Raji (cell line): ENCODE results near the gene IL2.

Experiments used
- POLR2A ChIP-seq: IDR thresholded peaks from 2 replicates; pipeline ENCODE4 v1.6.1; 2011; ENCODE audit warnings: low read depth, low read length, control low read depth; ENCODE audit not compliant: insufficient read depth

Gene IL2

GRCh38 chr4:122456231-122457116 is at the start of gene IL2:
Gene IL2, minus strand, starts transcription at chr4:122456725. Its CDS starts 285 bp downstream, at chr4:122456440.
- TF ChIP-seq POLR2A, result no peak

GRCh38 chr4:122503214-122503613 is 46.7 kb upstream of the IL2 start:
- no peak for TF ChIP-seq POLR2A

- TF ChIP-seq POLR2A, result no peak
Observed at GRCh38 chr4:122500852-122501501, 44.5 kb upstream of the IL2 start.

GRCh38 chr4:122489061-122489460 is 32.5 kb upstream of the IL2 start:
- TF ChIP-seq POLR2A, result no peak

- TF ChIP-seq POLR2A, result no peak
Observed at GRCh38 chr4:122483481-122483880, 27.0 kb upstream of the IL2 start.

- no peak for TF ChIP-seq POLR2A
Observed at GRCh38 chr4:122481766-122482405, 25.4 kb upstream of the IL2 start.

GRCh38 chr4:122480655-122481487 is 24.3 kb upstream of the IL2 start:
- TF ChIP-seq POLR2A, result no peak

- no peak for TF ChIP-seq POLR2A
Observed at GRCh38 chr4:122479935-122480416, 23.5 kb upstream of the IL2 start.

- no peak for TF ChIP-seq POLR2A
Observed at GRCh38 chr4:122476745-122477144, 20.2 kb upstream of the IL2 start.

- no peak for TF ChIP-seq POLR2A
Observed at GRCh38 chr4:122476126-122476525, 19.6 kb upstream of the IL2 start.

- no peak for TF ChIP-seq POLR2A
Observed at GRCh38 chr4:122475233-122475632, 18.7 kb upstream of the IL2 start.

- TF ChIP-seq POLR2A, result no peak
Observed at GRCh38 chr4:122469457-122469856, 12.9 kb upstream of the IL2 start.

- no peak for TF ChIP-seq POLR2A
Observed at GRCh38 chr4:122458625-122459024, 2.1 kb upstream of the IL2 start.

- TF ChIP-seq POLR2A, result no peak
Observed at GRCh38 chr4:122453384-122453995, 3.0 kb downstream of the IL2 start.
